ENCODE data around the gene DHCR7. TPM values are rescaled to one million over a fixed set of nuclear protein-coding genes. Genes with fewer than 3 reads are reported as not detected.

Gene DHCR7
- total and polyA plus RNA-seq, 2 donors (not counting 1 experiment from before 2014, with no cell fraction given): 6.9 to 15.3 TPM

DNA sequence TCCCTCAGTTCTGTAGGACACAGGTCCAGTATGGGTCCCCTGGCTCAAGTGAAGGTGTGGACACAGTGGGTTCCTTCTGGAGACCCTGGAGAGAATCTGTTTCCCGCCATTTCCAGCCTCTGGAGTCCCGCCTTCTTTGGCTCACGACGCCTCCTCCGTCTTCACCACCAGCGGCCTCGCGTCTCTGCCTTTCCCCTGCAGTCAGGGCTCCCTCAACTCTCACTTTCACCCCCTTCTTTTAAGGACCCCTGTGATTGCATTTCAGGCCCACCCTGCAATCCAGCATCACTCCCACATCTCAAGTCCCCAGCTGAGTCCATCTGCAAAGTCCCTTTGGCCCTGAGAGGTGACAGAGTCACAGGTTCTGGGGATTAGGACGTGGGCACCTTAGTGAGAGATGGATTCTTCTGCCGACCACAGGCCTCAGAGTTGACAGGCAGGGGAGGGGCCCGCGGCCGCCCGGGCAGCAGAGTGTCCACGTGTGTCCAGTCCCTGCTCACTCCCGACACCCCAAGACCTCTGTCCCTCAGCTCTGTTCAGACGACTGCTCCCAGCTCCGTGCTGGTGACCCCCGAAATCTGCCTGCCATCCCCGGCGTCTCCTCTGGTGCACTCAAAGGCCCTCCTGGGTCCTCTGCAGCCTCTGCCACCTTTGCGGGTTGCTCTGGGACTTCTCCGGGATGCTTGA, 42.0 kb upstream of the DHCR7 start:
- TF ChIP-seq, protein P1, sequence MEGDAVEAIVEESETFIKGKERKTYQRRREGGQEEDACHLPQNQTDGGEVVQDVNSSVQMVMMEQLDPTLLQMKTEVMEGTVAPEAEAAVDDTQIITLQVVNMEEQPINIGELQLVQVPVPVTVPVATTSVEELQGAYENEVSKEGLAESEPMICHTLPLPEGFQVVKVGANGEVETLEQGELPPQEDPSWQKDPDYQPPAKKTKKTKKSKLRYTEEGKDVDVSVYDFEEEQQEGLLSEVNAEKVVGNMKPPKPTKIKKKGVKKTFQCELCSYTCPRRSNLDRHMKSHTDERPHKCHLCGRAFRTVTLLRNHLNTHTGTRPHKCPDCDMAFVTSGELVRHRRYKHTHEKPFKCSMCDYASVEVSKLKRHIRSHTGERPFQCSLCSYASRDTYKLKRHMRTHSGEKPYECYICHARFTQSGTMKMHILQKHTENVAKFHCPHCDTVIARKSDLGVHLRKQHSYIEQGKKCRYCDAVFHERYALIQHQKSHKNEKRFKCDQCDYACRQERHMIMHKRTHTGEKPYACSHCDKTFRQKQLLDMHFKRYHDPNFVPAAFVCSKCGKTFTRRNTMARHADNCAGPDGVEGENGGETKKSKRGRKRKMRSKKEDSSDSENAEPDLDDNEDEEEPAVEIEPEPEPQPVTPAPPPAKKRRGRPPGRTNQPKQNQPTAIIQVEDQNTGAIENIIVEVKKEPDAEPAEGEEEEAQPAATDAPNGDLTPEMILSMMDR (IDR thresholded peaks at IDR 0.05): no peak
- no peak for TF ChIP-seq EZH2 (IDR thresholded peaks at IDR 0.05; ENCODE audit: borderline replicate concordance, insufficient read depth, low read depth, low read length, poor library complexity, severe bottlenecking)
- Histone ChIP-seq H3K36me3 (replicated peaks in 1 of 2; ENCODE audit: control extremely low read depth in 1 of 2, control insufficient read depth in 1 of 2, extremely low read depth in 1 of 2, insufficient read depth in 2 of 2, low read length in 1 of 2) (peaks cover 0 to 57% of the 10 kb centered on the region in 2 experiments), H3K9me3 (ENCODE audit: control extremely low read depth in 1 of 3, control insufficient read depth in 2 of 3, insufficient read depth in 1 of 3, low read length in 2 of 3) (no peaks in the 10 kb centered on the region), H3K4me2 (replicated peaks; ENCODE audit: low read depth, low read length, poor library complexity, severe bottlenecking) (no peak overlapping the region), H3K79me2 (ENCODE audit: control insufficient read depth, insufficient read depth, low read length) (no peaks in the 10 kb centered on the region), H3K9ac (ENCODE audit: low read length) (no peak overlapping the region), H3K4me3 (ENCODE audit: control extremely low read depth in 1 of 5, extremely low read depth in 1 of 5, insufficient read depth in 1 of 5, low read depth in 2 of 5, low read length in 4 of 5) (no peak overlapping the region), H4K20me1 (ENCODE audit: control insufficient read depth, insufficient read depth, low read length, poor library complexity, severe bottlenecking) (no peaks in the 10 kb centered on the region), H3K4me1 (ENCODE audit: control insufficient read depth in 2 of 2, insufficient read depth in 2 of 2, low read length in 2 of 2) (no peaks in the 10 kb centered on the region), H2AFZ (ENCODE audit: insufficient read depth, low read depth, low read length, poor library complexity, severe bottlenecking) (no peak overlapping the region), H3K27ac (ENCODE audit: low read length in 2 of 2) (no peak overlapping the region), H3K27me3 (replicated peaks in 1 of 4; ENCODE audit: control extremely low read depth in 1 of 4, control insufficient read depth in 3 of 4, insufficient read depth in 4 of 4, low read length in 3 of 4) (no peaks in the 10 kb centered on the region)
- Mint-ChIP-seq H3K4me1 (no peaks in the 10 kb centered on the region), H3K4me3 (no peak overlapping the region), H3K27me3 (no peaks in the 10 kb centered on the region), H3K27ac (no peak overlapping the region), H3K9me3 (ENCODE audit: insufficient read depth) (no peaks in the 10 kb centered on the region)
- ATAC-seq (ENCODE audit: low read depth): no peak
- 96% methylated on average over 23 of the region's 23 CpGs for WGBS (ENCODE audit: insufficient coverage)
- intact Hi-C loops (cut with micrococcal nuclease): no loop called here
- ChIA-PET CTCF (no interaction called here), POLR2A (no interaction called here)
- no peak for DNase-seq

DNA sequence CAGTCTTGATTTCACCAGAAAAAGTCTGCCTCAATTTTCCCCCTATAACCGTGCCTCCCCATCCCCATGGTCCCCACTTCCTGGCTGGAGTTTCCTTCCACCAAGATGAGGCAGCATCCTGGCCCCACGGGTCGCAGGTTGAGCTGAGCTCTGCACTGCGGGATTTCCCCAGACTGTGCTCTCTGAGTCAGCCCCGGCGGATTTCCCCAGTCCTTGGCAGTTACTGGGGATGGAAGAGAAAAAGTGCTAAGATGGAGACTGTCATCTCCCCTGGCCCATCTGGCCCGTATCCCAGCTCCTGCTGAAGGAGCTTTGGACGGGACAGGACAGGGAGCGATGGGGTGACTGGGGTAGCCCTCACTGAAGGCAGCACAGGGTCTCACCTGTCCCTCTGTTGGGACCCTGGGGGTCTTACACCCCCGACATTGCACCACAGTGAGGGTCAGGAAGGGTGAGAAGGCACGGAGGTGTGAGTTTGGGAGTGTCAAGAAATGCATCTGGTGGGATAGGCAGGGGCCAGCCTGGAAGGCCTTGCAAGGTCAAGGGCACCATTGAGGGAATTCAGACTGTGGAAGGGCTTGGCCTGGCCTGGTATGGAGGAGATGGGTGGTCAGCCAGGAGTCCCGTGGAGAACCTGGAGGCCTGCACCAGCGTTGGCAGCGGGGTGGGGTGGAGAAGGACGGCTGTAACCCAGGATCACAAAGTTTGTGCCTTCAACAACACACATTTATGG, 41.3 kb upstream of the DHCR7 start:
- TF ChIP-seq EZH2 (IDR thresholded peaks at IDR 0.05; ENCODE audit: borderline replicate concordance, insufficient read depth, low read depth, low read length, poor library complexity, severe bottlenecking): no peak
- TF ChIP-seq, protein P1 (IDR thresholded peaks at IDR 0.05): no peak
- H3K9me3 Mint-ChIP-seq (ENCODE audit: insufficient read depth): no peaks in the 10 kb centered on the region
- 76% methylated on average over 10 of the region's 15 CpGs for WGBS (ENCODE audit: insufficient coverage)
- no peaks in the 10 kb centered on the region for H4K20me1 ChIP-seq (ENCODE audit: control insufficient read depth, insufficient read depth, low read length, poor library complexity, severe bottlenecking)
- ATAC-seq (ENCODE audit: low read depth): no peak
- intact Hi-C loops (cut with micrococcal nuclease): no loop called here
- CTCF ChIA-PET: no interaction called here
- H3K36me3 ChIP-seq (replicated peaks in 1 of 2; ENCODE audit: control extremely low read depth in 1 of 2, control insufficient read depth in 1 of 2, extremely low read depth in 1 of 2, insufficient read depth in 2 of 2, low read length in 1 of 2): peaks cover 0 to 64% of the 10 kb centered on the region in 2 experiments
- H3K4me2 ChIP-seq (replicated peaks; ENCODE audit: low read depth, low read length, poor library complexity, severe bottlenecking): no peak overlapping the region
- no peak overlapping the region for H3K9ac ChIP-seq (ENCODE audit: low read length)
- H3K4me1 ChIP-seq (ENCODE audit: control insufficient read depth in 2 of 2, insufficient read depth in 2 of 2, low read length in 2 of 2): no peaks in the 10 kb centered on the region
- H3K27me3 Mint-ChIP-seq: no peaks in the 10 kb centered on the region
- H3K27ac Mint-ChIP-seq: no peak overlapping the region
- no peaks in the 10 kb centered on the region for H3K27me3 ChIP-seq (replicated peaks in 1 of 4; ENCODE audit: control extremely low read depth in 1 of 4, control insufficient read depth in 3 of 4, insufficient read depth in 4 of 4, low read length in 3 of 4)
- H3K4me1 Mint-ChIP-seq: no peaks in the 10 kb centered on the region
- DNase-seq: no peak
- no peak overlapping the region for H3K27ac ChIP-seq (ENCODE audit: low read length in 2 of 2)
- H3K4me3 ChIP-seq (ENCODE audit: control extremely low read depth in 1 of 5, extremely low read depth in 1 of 5, insufficient read depth in 1 of 5, low read depth in 2 of 5, low read length in 4 of 5): no peak overlapping the region
- H2AFZ ChIP-seq (ENCODE audit: insufficient read depth, low read depth, low read length, poor library complexity, severe bottlenecking): no peak overlapping the region
- H3K4me3 Mint-ChIP-seq: no peak overlapping the region
- H3K79me2 ChIP-seq (ENCODE audit: control insufficient read depth, insufficient read depth, low read length): no peaks in the 10 kb centered on the region
- POLR2A ChIA-PET: no interaction called here
- H3K9me3 ChIP-seq (ENCODE audit: control extremely low read depth in 1 of 3, control insufficient read depth in 2 of 3, insufficient read depth in 1 of 3, low read length in 2 of 3): no peaks in the 10 kb centered on the region
